Measurements from ENCODE around the gene MANF. TPM values are rescaled to one million over a fixed set of nuclear protein-coding genes. Genes with fewer than 3 reads are reported as not detected.

Gene MANF
- total RNA-seq, 1 donor: 126 TPM

- DNase-seq (ENCODE audit: low read depth): peak; percentile 14
- TF ChIP-seq, protein P1, sequence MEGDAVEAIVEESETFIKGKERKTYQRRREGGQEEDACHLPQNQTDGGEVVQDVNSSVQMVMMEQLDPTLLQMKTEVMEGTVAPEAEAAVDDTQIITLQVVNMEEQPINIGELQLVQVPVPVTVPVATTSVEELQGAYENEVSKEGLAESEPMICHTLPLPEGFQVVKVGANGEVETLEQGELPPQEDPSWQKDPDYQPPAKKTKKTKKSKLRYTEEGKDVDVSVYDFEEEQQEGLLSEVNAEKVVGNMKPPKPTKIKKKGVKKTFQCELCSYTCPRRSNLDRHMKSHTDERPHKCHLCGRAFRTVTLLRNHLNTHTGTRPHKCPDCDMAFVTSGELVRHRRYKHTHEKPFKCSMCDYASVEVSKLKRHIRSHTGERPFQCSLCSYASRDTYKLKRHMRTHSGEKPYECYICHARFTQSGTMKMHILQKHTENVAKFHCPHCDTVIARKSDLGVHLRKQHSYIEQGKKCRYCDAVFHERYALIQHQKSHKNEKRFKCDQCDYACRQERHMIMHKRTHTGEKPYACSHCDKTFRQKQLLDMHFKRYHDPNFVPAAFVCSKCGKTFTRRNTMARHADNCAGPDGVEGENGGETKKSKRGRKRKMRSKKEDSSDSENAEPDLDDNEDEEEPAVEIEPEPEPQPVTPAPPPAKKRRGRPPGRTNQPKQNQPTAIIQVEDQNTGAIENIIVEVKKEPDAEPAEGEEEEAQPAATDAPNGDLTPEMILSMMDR (IDR thresholded peaks at IDR 0.05; ENCODE audit: insufficient read depth, low read depth, low read length): no peak
- no peak overlapping the region for H3K4me3 ChIP-seq (ENCODE audit: low read depth, low read length)
These were observed 44.0 kb upstream of the MANF start for GRCh38 chr3:51340989-51341636.

DNA sequence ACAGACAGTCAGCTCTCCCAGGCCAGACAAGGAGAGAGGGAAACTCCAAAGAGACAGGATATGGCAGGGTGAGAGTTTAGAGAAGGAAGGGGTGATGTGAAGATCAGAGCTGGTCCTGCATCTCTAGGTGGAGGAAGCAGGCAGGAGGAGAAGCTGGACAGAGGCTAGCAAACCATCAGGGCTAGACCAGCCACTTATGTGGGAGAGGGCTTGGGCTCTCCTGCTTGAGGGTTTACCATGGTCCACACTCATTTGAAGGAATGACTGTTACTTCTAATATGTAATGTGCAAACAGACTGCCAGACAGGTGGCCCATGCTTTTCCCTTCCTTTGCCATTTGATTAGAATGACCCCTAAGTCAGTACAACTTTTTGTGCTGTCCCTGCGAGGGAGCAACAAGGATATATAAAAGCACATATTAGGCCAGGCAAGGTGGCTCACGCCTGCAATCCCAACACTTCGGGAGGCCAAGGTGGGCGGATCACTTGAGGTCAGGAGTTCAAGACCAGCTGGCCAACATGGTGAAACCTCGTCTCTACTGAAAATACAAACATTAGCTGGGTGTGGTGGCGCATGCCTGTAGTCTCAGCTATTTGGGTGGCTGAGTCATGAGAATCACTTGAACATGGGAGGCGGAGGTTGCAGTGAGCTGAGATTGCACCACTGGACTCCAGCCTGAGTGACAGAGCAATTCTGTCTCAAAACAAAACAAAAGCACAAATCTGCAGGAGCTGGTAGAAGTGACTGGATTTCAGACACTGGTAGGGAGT lies 41.0 kb upstream of the MANF start:
- TF ChIP-seq, protein P1 (IDR thresholded peaks at IDR 0.05; ENCODE audit: insufficient read depth, low read depth, low read length): no peak
- peak; percentile 76 for DNase-seq (ENCODE audit: low read depth)
- no peak overlapping the region for H3K4me3 ChIP-seq (ENCODE audit: low read depth, low read length)

- TF ChIP-seq, protein P1 (IDR thresholded peaks at IDR 0.05; ENCODE audit: insufficient read depth, low read depth, low read length): no peak
- DNase-seq (ENCODE audit: low read depth): no peak
- no peak overlapping the region for H3K4me3 ChIP-seq (ENCODE audit: low read depth, low read length)
These were observed 34.3 kb upstream of the MANF start for GRCh38 chr3:51350751-51351150.

- DNase-seq (ENCODE audit: low read depth): no peak
- TF ChIP-seq, protein P1 (IDR thresholded peaks at IDR 0.05; ENCODE audit: insufficient read depth, low read depth, low read length): no peak
- no peak overlapping the region for H3K4me3 ChIP-seq (ENCODE audit: low read depth, low read length)
These were observed 32.0 kb upstream of the MANF start for GRCh38 chr3:51353131-51353530.

DNA sequence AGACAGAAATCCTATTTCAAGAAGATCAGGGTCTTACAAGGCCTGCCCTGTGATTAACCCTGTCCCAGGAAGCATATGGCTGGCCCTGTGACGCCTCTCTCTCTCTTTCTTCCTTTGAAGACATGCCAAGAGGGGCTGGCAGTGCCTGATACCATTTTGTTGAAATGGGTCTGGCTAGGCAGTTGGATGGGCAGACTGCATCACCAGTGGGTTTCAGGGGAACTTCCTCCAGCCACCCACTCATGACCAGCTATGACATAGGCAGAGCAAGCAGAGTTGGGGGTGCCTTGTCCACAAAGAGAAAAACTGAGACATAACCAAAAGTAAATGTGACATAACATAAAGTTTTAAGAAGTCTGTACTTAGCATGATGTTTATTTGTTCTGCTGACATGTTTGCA lies 31.4 kb upstream of the MANF start:
- no peak overlapping the region for H3K4me3 ChIP-seq (ENCODE audit: low read depth, low read length)
- TF ChIP-seq, protein P1 (IDR thresholded peaks at IDR 0.05; ENCODE audit: insufficient read depth, low read depth, low read length): no peak
- no peak for DNase-seq (ENCODE audit: low read depth)

DNA sequence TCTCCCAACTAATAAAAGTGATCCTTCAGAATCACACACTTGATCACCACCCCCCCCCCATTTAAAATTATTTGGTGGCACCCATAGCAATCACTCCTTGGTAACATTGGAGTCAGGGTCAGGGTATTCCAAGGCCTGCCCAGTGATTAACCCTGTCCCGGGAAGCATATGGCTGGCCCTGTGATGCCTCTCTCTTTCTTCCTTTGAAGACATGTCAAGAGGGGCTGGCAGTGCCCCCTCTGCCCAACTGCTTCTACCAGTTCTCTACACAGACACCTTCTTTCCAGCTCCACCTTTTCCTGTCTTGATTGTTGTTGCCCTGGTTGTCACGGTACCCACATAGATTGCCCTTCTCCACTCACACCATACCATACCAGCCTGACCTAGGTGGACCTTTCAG lies 30.9 kb upstream of the MANF start:
- no peak overlapping the region for H3K4me3 ChIP-seq (ENCODE audit: low read depth, low read length)
- DNase-seq (ENCODE audit: low read depth): no peak
- TF ChIP-seq, protein P1 (IDR thresholded peaks at IDR 0.05; ENCODE audit: insufficient read depth, low read depth, low read length): no peak
